Kidney (tissue), 14 donors: Measurements from ENCODE around the gene NRTN. TPM values are rescaled to one million over a fixed set of nuclear protein-coding genes. Genes with fewer than 3 reads are reported as not detected.

Experiments
- DNase-seq, 5 donors: peaks; one replicate each; pipeline ENCODE4 v3.0.0-alpha.2; 2013 to 2020
- FAIRE-seq: peaks from 2 replicates; lab custom pipeline; 2012; peaks lifted over from hg19 to GRCh38; lab: Jason Lieb, UNC
- H3K27ac ChIP-seq, 2 donors: one replicate each; pipeline ENCODE4 v1.7.0; 2013; ENCODE audit warnings: low read depth in 2 of 2, low read length in 2 of 2, inconsistent platforms in 1 of 2
- H3K27me3 ChIP-seq: one replicate; pipeline ENCODE4 v1.7.1; 2013; ENCODE audit warnings: low read length, inconsistent platforms; ENCODE audit not compliant: control insufficient read depth, insufficient read depth
- H3K36me3 ChIP-seq, 3 donors: one replicate each; pipeline versions ENCODE4 v1.7.0 to v1.7.1; 2013; ENCODE audit warnings: low read length in 3 of 3, control low read depth in 1 of 3, inconsistent platforms in 1 of 3; ENCODE audit not compliant: insufficient read depth in 3 of 3, control insufficient read depth in 2 of 3
- H3K4me1 ChIP-seq, 3 donors: one replicate each; pipeline versions ENCODE4 v1.7.0 to v1.7.1; 2013; ENCODE audit warnings: low read length in 3 of 3, inconsistent platforms in 1 of 3, low read depth in 1 of 3; ENCODE audit not compliant: control insufficient read depth in 2 of 3, insufficient read depth in 2 of 3
- H3K4me3 ChIP-seq, 3 donors: one replicate each; pipeline versions ENCODE4 v1.7.0 to v1.8.1; 2013; ENCODE audit warnings: low read length in 3 of 3, control low read depth in 1 of 3, inconsistent platforms in 1 of 3
- H3K9ac ChIP-seq, 3 donors: one replicate each; pipeline versions ENCODE4 v1.7.0 to v1.7.1; 2013; ENCODE audit warnings: low read length in 3 of 3, control low read depth in 1 of 3, inconsistent platforms in 1 of 3
- H3K9me3 ChIP-seq, 3 donors: one replicate each; pipeline versions ENCODE4 v1.7.0 to v1.7.1; 2013; ENCODE audit warnings: low read length in 3 of 3, control low read depth in 1 of 3, inconsistent platforms in 1 of 3; ENCODE audit not compliant: control insufficient read depth in 2 of 3, insufficient read depth in 1 of 3
- CTCF ChIP-seq: IDR thresholded peaks from 3 replicates; pipeline ENCODE4 v1.5.1; 2012; ENCODE audit warnings: mild to moderate bottlenecking, moderate library complexity, borderline replicate concordance; ENCODE audit not compliant: insufficient read depth; ENCODE audit errors: extremely low read depth
- intact Hi-C: fragments of 100-400 bp; cut with DNase I; formaldehyde crosslinking; loops from one replicate; pipeline ENCODE4 v1.11.1; 2022
- polyA plus RNA-seq: library from polyadenylated mRNA; stranded (reverse); fragments of 350-450 nt; fragmentation: Illumina TruSeq; extraction: RNeasy Lipid Tissue Mini Kit (QIAGEN cat#74804); gene quantifications from one replicate; pipeline ENCODE4 v1.2.3, GENCODE V29; 2014; ENCODE audit warnings: low read depth, low replicate concordance; ENCODE audit not compliant: insufficient read depth
- total RNA-seq: library from RNA; stranded (reverse); fragmentation: NEBNext Ultra II Directional; extraction: Animal tissue kit (Norgen Biotek cat#: 25700); gene quantifications from one replicate; pipeline ENCODE4 v1.2.1, GENCODE V29; 2021
- donor health status: control.
- donor health status: control.
- donor health status: control.
- donor health status: control.
- donor health status: control.
- donor health status: DM: yes; HTN: yes; CAD: no.
- donor health status: Normal renal cell carcinoma (clear cell type).

NRTN gene
- total and polyA plus RNA-seq, 2 donors from 2014 or later = 3.5 to 5.8 TPM

- Histone ChIP-seq H3K27me3 (no peaks in the 10 kb centered on the region), H3K4me1 (peaks cover 0 to 8% (median 6%) of the 10 kb centered on the region in 3 donors), H3K4me3 (no peak overlapping the region), H3K27ac (no peak overlapping the region), H3K36me3 (peaks cover 0 to 14% (median 12%) of the 10 kb centered on the region in 3 donors), H3K9me3 (no peaks in the 10 kb centered on the region), H3K9ac (no peak overlapping the region)
- intact Hi-C loops = no loop called here
- no peak for DNase-seq
- FAIRE-seq = no peak
- TF ChIP-seq CTCF = no peak
Observed at GRCh38 chr19:5792224-5792623, 12.6 kb upstream of the NRTN start.

- no peaks in the 10 kb centered on the region for H3K9me3 ChIP-seq
- DNase-seq (no peak), FAIRE-seq (no peak)
- H3K27me3 ChIP-seq = no peaks in the 10 kb centered on the region
- no peak for TF ChIP-seq CTCF
- intact Hi-C loops = no loop called here
- peaks cover 0 to 8% (median 6%) of the 10 kb centered on the region in 3 donors for H3K4me1 ChIP-seq
- peaks cover 0 to 7% (median 5%) of the 10 kb centered on the region in 3 donors for H3K36me3 ChIP-seq
- no peak overlapping the region for H3K4me3 ChIP-seq
- no peak overlapping the region for H3K9ac ChIP-seq
- H3K27ac ChIP-seq = no peak overlapping the region
Observed at GRCh38 chr19:5793188-5793587, 11.7 kb upstream of the NRTN start.

GRCh38 chr19:5795382-5795919 is 9.4 kb upstream of the NRTN start:
- no peak for FAIRE-seq
- no peak for TF ChIP-seq CTCF

GRCh38 chr19:5798244-5798643 is 6.6 kb upstream of the NRTN start:
- H3K27me3 ChIP-seq = no peaks in the 10 kb centered on the region
- DNase-seq = no peak
- no peaks in the 10 kb centered on the region for H3K9me3 ChIP-seq
- H3K27ac ChIP-seq = no peak overlapping the region
- H3K9ac ChIP-seq = no peak overlapping the region
- FAIRE-seq = no peak
- H3K36me3 ChIP-seq = no peaks in the 10 kb centered on the region
- intact Hi-C loops = no loop called here
- H3K4me3 ChIP-seq = no peak overlapping the region
- TF ChIP-seq CTCF = no peak
- peaks cover 0 to 3% (median 0%) of the 10 kb centered on the region in 3 donors for H3K4me1 ChIP-seq

More at GRCh38 chr19:5795382-5795919, 9.4 kb upstream of the NRTN start:
- no peaks in the 10 kb centered on the region for H3K36me3 ChIP-seq
- no peaks in the 10 kb centered on the region for H3K27me3 ChIP-seq
- H3K27ac ChIP-seq = no peak overlapping the region
- no peak overlapping the region for H3K9ac ChIP-seq
- no peak for DNase-seq
- intact Hi-C loops = no loop called here
- no peak overlapping the region for H3K4me3 ChIP-seq
- H3K9me3 ChIP-seq = no peaks in the 10 kb centered on the region
- H3K4me1 ChIP-seq = peaks cover 0 to 4% (median 0%) of the 10 kb centered on the region in 3 donors
